Right lobe of liver (tissue), 4 donors: Measurements from ENCODE around the gene EIF3C.
"Not testable (repeated sequence)": the region's sequence is repeated elsewhere in the genome, so short reads cannot be mapped to it uniquely, and the experiment has no call there.

Experiments
- POLR2A ChIP-seq: fragments of 450-650 bp; IDR thresholded peaks from one replicate; pipeline ENCODE4 v1.6.1; 2017; ENCODE audit warnings: antibody characterized with exemption, mild to moderate bottlenecking
- TF ChIP-seq, protein P1 (sequence below), 4 donors: fragments of 200-600 bp in 3 of 4; fragments of 450-650 bp in 1 of 4; IDR thresholded peaks; one replicate each; pipeline versions ENCODE4 v1.5.1 to v1.8.0; 2016 to 2022; ENCODE audit warnings: antibody characterized with exemption in 4 of 4, mild to moderate bottlenecking in 2 of 4
- donor health status: DM: no; HTN: no; CAD: no.
- donor health status: DM: no; HTN: no; CAD: no.
- donor health status: DM: no; HTN: yes; CAD: no.

DNA sequence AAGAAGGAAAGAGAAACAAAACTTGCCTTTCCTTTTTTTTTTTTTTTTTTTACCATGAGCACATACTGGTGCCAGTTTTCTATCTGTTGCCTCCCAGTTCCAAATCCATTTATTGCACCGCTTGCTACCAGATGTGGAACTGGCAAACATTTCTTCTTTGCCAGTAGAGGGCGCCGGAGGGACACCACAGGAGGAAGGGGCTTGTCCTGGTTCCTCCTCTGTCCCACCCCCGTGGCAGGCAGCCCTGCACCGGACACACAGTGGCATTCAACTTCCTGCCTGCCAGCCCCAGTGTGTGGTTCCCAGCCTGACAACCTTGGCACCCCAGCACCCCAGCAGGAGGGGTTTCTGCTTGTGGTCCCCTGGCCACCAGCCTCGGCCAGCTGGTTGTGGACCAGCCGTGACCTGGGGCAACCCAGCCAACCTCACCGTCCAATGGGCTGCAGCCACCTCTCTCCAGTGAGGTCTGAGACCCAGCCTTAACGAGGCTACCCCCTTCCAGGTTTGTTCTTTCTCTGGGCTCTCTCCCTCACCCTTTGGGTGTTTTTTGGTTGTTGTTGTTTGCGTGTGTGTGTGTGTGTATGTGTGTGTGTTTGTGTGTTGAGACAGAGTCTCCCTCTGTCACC lies 22.8 kb upstream of the EIF3C start:
- TF ChIP-seq, protein P1, sequence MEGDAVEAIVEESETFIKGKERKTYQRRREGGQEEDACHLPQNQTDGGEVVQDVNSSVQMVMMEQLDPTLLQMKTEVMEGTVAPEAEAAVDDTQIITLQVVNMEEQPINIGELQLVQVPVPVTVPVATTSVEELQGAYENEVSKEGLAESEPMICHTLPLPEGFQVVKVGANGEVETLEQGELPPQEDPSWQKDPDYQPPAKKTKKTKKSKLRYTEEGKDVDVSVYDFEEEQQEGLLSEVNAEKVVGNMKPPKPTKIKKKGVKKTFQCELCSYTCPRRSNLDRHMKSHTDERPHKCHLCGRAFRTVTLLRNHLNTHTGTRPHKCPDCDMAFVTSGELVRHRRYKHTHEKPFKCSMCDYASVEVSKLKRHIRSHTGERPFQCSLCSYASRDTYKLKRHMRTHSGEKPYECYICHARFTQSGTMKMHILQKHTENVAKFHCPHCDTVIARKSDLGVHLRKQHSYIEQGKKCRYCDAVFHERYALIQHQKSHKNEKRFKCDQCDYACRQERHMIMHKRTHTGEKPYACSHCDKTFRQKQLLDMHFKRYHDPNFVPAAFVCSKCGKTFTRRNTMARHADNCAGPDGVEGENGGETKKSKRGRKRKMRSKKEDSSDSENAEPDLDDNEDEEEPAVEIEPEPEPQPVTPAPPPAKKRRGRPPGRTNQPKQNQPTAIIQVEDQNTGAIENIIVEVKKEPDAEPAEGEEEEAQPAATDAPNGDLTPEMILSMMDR (IDR thresholded peaks at IDR 0.05): not testable (repeated sequence)
- TF ChIP-seq POLR2A: not testable (repeated sequence)
